GM04503 (cell line): ENCODE data around the gene CNTFR.

Experiments used
- DNase-seq: peaks from one replicate; pipeline ENCODE4 v3.0.0-alpha.2; 2012; ENCODE audit warnings: low read depth

The CNTFR gene

DNA sequence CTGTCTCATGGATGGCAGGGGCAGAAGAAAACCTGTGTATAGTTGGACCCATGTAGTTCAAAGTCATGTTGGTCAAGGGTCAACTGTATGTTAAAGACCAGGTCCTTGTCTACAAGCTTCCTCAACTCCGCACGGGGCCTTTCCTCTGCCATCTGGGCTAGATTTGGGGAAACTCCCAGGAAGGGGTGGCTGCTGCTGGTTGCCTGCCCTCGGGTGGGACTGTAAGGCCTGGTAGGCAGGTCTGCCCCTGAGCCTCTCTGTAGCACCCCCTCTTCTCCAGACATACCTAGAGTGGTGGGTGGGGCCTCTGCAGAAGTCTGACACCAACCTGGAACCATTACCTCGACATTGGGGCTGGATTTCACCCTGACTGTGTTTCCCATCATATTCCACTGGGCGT is 82.0 kb downstream of the CNTFR start:
- no peak for DNase-seq

DNA sequence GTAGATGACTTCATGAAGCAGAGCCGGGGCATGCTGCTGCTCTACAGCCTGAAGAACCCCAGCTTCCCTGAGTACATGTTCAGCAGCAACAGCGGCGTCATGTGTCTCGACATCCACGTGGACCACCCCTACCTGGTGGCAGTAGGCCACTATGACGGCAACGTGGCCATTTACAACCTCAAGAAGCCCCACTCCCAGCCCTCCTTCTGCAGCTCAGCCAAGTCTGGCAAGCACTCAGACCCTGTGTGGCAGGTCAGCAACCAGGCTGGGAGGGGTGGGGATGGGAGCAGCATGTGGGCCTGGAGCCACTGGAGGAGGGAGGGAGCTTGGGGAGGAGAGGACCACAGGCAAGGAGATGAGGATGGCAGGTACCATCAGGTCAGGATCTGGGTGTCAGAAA is 82.9 kb downstream of the CNTFR start:
- no peak for DNase-seq

GRCh38 chr9:34505370-34506120 is 84.0 kb downstream of the CNTFR start:
- DNase-seq, result no peak

DNA sequence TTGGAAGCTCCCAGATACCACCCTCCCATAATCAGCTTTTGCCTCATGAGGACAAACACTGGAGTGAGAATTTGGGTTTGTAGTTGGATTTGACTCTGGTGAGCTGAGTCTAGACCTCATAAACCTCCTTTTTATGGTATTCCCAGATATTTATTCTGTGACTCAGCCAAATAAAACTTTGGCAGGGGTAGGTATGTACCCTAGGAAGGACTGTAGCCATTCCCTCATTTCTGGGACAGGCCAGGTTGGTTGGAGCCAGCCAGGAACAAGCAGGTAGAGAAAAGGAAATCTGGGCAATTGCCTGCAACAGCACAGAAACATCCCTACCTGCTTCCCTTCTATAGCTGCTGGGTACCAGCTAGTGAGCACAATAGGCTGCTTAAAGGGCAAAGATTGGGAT is 86.1 kb downstream of the CNTFR start:
- no peak for DNase-seq

GRCh38 chr9:34502891-34503290 is 86.6 kb downstream of the CNTFR start:
- no peak for DNase-seq

DNA sequence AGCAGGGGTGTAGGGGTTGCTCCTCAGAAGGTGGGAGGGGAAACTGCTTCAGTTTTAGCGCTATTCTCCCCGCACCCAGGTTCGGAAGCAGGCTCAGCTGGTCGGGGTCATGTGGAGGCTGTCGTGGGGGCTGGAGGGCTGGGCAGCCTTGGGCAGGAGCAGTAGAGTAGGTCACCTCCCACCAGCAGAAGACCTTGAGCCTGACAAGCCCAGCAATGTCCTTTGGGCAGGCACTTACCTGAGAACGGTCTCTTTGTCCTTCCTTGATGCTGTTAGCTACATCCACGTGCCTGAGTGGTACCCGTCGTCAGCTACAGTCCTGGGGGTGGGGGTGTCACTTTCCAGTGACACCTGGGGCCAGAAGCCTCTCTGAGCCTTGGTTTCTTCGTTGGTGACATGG is 87.1 kb downstream of the CNTFR start:
- DNase-seq, result no peak

- peak; percentile 61 for DNase-seq
Measured at GRCh38 chr9:34501889-34502425, 87.6 kb downstream of the CNTFR start.
